ENCODE results near the gene SH3TC1. TPM values are rescaled to one million over a fixed set of nuclear protein-coding genes. Genes with fewer than 3 reads are reported as not detected.

Gene SH3TC1
- total and polyA plus RNA-seq, 10 of the 15 experiments (the other 5 are each of a cell fraction or from before 2014, with no cell fraction given) = 0.19 to 47.0 (median 18.4) TPM

GRCh38 chr4:8221985-8222384 lies 22.9 kb downstream of the SH3TC1 start (continued):
- TF ChIP-seq, protein P1, sequence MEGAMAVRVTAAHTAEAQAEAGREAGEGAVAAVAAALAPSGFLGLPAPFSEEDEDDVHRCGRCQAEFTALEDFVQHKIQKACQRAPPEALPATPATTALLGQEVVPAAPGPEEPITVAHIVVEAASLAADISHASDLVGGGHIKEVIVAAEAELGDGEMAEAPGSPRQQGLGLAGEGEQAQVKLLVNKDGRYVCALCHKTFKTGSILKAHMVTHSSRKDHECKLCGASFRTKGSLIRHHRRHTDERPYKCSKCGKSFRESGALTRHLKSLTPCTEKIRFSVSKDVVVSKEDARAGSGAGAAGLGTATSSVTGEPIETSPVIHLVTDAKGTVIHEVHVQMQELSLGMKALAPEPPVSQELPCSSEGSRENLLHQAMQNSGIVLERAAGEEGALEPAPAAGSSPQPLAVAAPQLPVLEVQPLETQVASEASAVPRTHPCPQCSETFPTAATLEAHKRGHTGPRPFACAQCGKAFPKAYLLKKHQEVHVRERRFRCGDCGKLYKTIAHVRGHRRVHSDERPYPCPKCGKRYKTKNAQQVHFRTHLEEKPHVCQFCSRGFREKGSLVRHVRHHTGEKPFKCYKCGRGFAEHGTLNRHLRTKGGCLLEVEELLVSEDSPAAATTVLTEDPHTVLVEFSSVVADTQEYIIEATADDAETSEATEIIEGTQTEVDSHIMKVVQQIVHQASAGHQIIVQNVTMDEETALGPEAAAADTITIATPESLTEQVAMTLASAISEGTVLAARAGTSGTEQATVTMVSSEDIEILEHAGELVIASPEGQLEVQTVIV (IDR thresholded peaks at IDR 0.05; ENCODE audit: borderline replicate concordance, partially characterized antibody) = no peak
- TF ChIP-seq, protein P2, sequence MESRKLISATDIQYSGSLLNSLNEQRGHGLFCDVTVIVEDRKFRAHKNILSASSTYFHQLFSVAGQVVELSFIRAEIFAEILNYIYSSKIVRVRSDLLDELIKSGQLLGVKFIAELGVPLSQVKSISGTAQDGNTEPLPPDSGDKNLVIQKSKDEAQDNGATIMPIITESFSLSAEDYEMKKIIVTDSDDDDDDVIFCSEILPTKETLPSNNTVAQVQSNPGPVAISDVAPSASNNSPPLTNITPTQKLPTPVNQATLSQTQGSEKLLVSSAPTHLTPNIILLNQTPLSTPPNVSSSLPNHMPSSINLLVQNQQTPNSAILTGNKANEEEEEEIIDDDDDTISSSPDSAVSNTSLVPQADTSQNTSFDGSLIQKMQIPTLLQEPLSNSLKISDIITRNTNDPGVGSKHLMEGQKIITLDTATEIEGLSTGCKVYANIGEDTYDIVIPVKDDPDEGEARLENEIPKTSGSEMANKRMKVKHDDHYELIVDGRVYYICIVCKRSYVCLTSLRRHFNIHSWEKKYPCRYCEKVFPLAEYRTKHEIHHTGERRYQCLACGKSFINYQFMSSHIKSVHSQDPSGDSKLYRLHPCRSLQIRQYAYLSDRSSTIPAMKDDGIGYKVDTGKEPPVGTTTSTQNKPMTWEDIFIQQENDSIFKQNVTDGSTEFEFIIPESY (IDR thresholded peaks at IDR 0.05) = no peak
- TF ChIP-seq MXI1 (IDR thresholded peaks at IDR 0.05; ENCODE audit: low read depth, low read length) (no peak), RELA (IDR thresholded peaks at IDR 0.05; ENCODE audit: borderline replicate concordance, partially characterized antibody) (no peak), YBX1 (IDR thresholded peaks at IDR 0.05) (no peak), MAX (IDR thresholded peaks at IDR 0.05; ENCODE audit: low read depth, low read length) (no peak), SIN3A (IDR thresholded peaks at IDR 0.05; ENCODE audit: low read depth, low read length) (no peak), MEF2B (IDR thresholded peaks at IDR 0.05; ENCODE audit: partially characterized antibody, poor library complexity, severe bottlenecking) (no peak), CHD4 (IDR thresholded peaks at IDR 0.05) (no peak), FOXM1 (IDR thresholded peaks at IDR 0.05; ENCODE audit: low read depth, low read length) (no peak), SRF (IDR thresholded peaks at IDR 0.05; ENCODE audit: low read depth in 2 of 2, low read length in 2 of 2) (no peak), TARDBP (IDR thresholded peaks at IDR 0.05; ENCODE audit: borderline replicate concordance) (no peak)

Measured in GM12878 (cell line).